Activated CD8-positive, alpha-beta T cell treated with anti-CD3 and anti-CD28 coated beads for 36 hours (primary cell): Measurements from ENCODE around the gene MMP17. TPM values are rescaled to one million over a fixed set of nuclear protein-coding genes. Genes with fewer than 3 reads are reported as not detected.
A peak's percentile ranks its signal among the peaks of the same experiment; 100 is the strongest.
"Not testable (repeated sequence)": the region's sequence is repeated elsewhere in the genome, so short reads cannot be mapped to it uniquely, and the experiment has no call there.

Experiments
- ATAC-seq: fragments of 200-7000 bp; cut with Tn5 transposase; one replicate; pipeline ENCODE4 v1.10.0; 2021; ENCODE audit warnings: mild to moderate bottlenecking, moderate library complexity
- CTCF ChIA-PET: fragments of 350-600 bp; sonication (Branson Sonifier 250); formaldehyde crosslinking; loops from one replicate; lab custom pipeline; 2021; ENCODE audit warnings: antibody characterized with exemption; lab: Charles Lee
- POLR2A ChIA-PET: fragments of 350-600 bp; sonication (Branson Sonifier 250); formaldehyde crosslinking; loops from one replicate; lab custom pipeline; 2021; ENCODE audit warnings: antibody characterized with exemption; lab: Charles Lee
- DNase-seq: peaks from one replicate; pipeline ENCODE4 v3.0.0-alpha.2; 2020
- H3K27ac Mint-ChIP-seq: one replicate; pipeline ENCODE4 v1.8.0; 2021; ENCODE audit warnings: mild to moderate bottlenecking, mixed read lengths
- H3K27me3 Mint-ChIP-seq: one replicate; pipeline ENCODE4 v1.8.0; 2021; ENCODE audit warnings: mixed read lengths
- H3K36me3 Mint-ChIP-seq: one replicate; pipeline ENCODE4 v1.8.0; 2021; ENCODE audit warnings: low read depth, mixed read lengths
- H3K4me1 Mint-ChIP-seq: one replicate; pipeline ENCODE4 v1.8.0; 2021; ENCODE audit warnings: low read depth, mixed read lengths
- H3K4me3 Mint-ChIP-seq: one replicate; pipeline ENCODE4 v1.8.0; 2021; ENCODE audit warnings: mild to moderate bottlenecking, moderate library complexity, mixed read lengths
- H3K9me3 Mint-ChIP-seq: one replicate; pipeline ENCODE4 v1.8.0; 2021; ENCODE audit warnings: mixed read lengths
- intact Hi-C: fragments of 100-400 bp; cut with micrococcal nuclease; formaldehyde crosslinking; loops from one replicate; pipeline ENCODE4 v1.10.0; 2022
- total RNA-seq, 2 experiments: library from RNA; stranded (reverse); gene quantifications; one replicate each; pipeline ENCODE4 v1.2.3, GENCODE V29; 2021
- TF ChIP-seq, protein P1 (sequence below): fragments of 200-600 bp; IDR thresholded peaks from one replicate; pipeline ENCODE4 v1.8.0; 2022; ENCODE audit warnings: antibody characterized with exemption, mild to moderate bottlenecking

MMP17 gene
- total RNA-seq, 2 experiments from 2014 or later, result 0.60 TPM; not detected in 1

DNA sequence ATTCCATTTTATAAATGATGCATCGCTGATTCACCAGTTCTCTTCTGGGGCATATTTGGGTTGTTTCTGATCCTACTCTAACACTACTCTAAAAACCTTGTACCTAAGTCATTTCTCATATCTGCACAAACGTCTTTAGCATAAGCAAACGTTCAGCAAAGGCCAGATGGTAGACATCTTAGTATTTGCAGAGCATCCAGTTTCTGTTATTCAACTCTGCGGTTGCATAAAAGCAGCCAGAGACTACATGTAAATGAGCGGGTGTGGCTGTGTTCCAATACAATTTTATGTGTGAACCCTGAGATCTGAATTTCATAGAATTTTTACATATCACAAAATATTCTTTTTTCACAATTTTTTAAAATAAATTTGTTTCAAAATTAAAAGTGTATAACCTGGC, 22.8 kb upstream of the MMP17 start:
- intact Hi-C loops, result no loop called here
- ATAC-seq (no peak), DNase-seq (no peak)
- POLR2A ChIA-PET, result no interaction called here
- H3K27ac Mint-ChIP-seq, result no peak overlapping the region
- H3K4me3 Mint-ChIP-seq, result no peak overlapping the region
- peaks cover 2% of the 10 kb centered on the region for H3K9me3 Mint-ChIP-seq
- no peaks in the 10 kb centered on the region for H3K4me1 Mint-ChIP-seq
- H3K36me3 Mint-ChIP-seq, result peaks cover 17% of the 10 kb centered on the region
- H3K27me3 Mint-ChIP-seq, result no peaks in the 10 kb centered on the region
- CTCF ChIA-PET, result no interaction called here
- TF ChIP-seq, protein P1, sequence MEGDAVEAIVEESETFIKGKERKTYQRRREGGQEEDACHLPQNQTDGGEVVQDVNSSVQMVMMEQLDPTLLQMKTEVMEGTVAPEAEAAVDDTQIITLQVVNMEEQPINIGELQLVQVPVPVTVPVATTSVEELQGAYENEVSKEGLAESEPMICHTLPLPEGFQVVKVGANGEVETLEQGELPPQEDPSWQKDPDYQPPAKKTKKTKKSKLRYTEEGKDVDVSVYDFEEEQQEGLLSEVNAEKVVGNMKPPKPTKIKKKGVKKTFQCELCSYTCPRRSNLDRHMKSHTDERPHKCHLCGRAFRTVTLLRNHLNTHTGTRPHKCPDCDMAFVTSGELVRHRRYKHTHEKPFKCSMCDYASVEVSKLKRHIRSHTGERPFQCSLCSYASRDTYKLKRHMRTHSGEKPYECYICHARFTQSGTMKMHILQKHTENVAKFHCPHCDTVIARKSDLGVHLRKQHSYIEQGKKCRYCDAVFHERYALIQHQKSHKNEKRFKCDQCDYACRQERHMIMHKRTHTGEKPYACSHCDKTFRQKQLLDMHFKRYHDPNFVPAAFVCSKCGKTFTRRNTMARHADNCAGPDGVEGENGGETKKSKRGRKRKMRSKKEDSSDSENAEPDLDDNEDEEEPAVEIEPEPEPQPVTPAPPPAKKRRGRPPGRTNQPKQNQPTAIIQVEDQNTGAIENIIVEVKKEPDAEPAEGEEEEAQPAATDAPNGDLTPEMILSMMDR, result no peak

GRCh38 chr12:131806674-131807073, 21.5 kb upstream of the MMP17 start:
- H3K4me1 Mint-ChIP-seq, result no peaks in the 10 kb centered on the region
- ATAC-seq, result no peak
- intact Hi-C loops, result no loop called here
- H3K27ac Mint-ChIP-seq, result no peak overlapping the region
- peaks cover 2% of the 10 kb centered on the region for H3K9me3 Mint-ChIP-seq
- TF ChIP-seq, protein P1, result no peak
- H3K4me3 Mint-ChIP-seq, result no peak overlapping the region
- ChIA-PET CTCF (no interaction called here), POLR2A (no interaction called here)
- DNase-seq, result no peak
- H3K36me3 Mint-ChIP-seq, result peaks cover 7% of the 10 kb centered on the region
- H3K27me3 Mint-ChIP-seq, result no peaks in the 10 kb centered on the region

DNA sequence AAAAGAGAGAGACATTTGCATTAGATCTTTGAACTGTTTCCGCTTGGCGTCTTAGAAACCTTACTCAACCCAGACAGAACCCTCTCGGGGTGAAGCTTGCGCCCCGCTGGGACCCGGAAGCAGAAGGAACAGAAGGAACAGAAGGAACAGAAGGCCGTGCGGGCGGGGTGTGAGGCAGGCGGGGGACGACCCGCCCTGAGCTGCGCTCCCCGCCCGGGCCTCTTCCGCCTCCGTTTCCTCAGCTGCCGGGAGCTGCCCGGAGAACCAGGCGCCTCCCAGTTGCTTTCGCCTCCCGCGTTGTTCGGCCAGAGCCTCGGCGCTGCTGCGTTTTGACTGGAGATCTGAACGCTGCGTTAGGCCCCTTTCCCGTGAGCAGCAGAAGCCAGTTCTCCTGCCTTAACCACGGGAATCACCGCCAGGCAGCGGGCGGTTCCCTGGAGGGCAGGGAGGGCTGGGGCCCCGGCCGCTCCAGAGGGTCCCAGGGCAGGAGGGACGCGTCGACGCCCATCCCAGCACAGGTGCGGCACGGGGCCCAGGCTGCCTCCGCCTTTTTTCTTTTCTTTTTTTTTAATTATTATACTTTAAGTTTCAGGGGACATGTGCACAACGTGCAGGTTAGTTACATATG, 19.3 kb upstream of the MMP17 start:
- Mint-ChIP-seq H3K4me3 (peak overlapping the region; percentile 48), H3K27ac (peak overlapping the region; percentile 61), H3K27me3 (no peaks in the 10 kb centered on the region), H3K4me1 (no peaks in the 10 kb centered on the region), H3K36me3 (peaks cover 6% of the 10 kb centered on the region), H3K9me3 (peaks cover 10% of the 10 kb centered on the region)
- TF ChIP-seq, protein P1, result no peak
- CTCF ChIA-PET, result no interaction called here
- POLR2A ChIA-PET, result no interaction called here
- peak; percentile 42 for ATAC-seq
- DNase-seq, result peak; percentile 38
- intact Hi-C loops, result no loop called here

DNA sequence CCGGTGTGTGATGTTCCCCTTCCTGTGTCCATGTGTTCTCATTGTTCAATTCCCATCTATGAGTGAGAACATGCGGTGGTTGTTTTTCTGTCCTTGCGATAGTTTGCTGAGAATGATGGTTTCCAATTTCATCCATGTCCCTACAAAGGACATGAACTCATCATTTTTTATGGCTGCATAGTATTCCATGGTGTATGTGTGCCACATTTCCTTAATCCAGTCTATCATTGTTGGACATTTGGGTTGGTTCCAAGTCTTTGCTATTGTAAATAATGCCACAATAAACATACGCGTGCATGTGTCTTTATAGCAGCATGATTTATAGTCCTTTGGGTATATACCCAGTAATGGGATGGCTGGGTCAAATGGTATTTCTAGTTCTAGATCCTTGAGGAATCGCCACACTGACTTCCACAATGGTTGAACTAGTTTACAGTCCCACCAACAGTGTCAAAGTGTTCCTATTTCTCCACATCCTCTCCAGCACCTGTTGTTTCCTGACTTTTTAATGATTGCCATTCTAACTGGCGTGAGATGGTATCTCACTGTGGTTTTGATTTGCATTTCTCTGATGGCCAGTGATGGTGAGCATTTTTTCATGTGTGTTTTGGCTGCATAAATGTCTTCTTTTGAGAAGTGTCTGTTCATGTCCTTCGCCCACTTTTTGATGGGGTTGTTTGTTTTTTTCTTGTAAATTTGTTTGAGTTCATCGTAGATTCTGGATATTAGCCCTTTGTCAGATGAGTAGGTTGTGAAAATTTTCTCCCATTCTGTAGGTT, 18.5 kb upstream of the MMP17 start:
- DNase-seq, ATAC-seq, H3K27me3 Mint-ChIP-seq, H3K27ac Mint-ChIP-seq, POLR2A ChIA-PET, H3K4me1 Mint-ChIP-seq, H3K36me3 Mint-ChIP-seq, intact Hi-C loops, CTCF ChIA-PET: not testable (repeated sequence)
- peak overlapping the region; percentile 40 for H3K4me3 Mint-ChIP-seq
- H3K9me3 Mint-ChIP-seq, result peaks cover 10% of the 10 kb centered on the region

DNA sequence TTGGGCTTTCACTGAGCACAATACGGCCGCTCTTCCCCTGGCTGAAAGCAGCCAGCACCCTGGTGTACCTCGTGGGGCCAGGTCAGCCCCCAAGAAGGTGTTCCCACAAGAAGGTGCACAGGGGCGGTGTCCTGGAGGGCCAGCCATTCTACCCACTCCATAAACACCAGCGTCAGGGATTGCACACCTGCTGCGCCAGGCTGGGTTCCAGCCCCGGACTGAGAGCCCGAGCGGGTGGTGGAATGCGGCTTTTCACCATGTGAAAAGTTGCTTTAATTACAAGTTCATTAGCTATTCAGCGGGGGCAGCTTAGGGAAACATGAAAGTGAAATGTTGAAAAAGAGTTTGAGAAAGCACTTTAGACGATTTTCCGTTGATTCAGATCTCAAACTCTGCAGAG, 17.5 kb upstream of the MMP17 start:
- Mint-ChIP-seq H3K27me3 (no peaks in the 10 kb centered on the region), H3K4me1 (no peaks in the 10 kb centered on the region), H3K27ac (no peak overlapping the region), H3K9me3 (peaks cover 9% of the 10 kb centered on the region), H3K4me3 (no peak overlapping the region), H3K36me3 (peaks cover 5% of the 10 kb centered on the region)
- intact Hi-C loops, result no loop called here
- ATAC-seq (no peak), DNase-seq (no peak)
- CTCF ChIA-PET, result no interaction called here
- TF ChIP-seq, protein P1, result no peak
- POLR2A ChIA-PET, result no interaction called here
